Psoas muscle (tissue), 8 donors: ENCODE measurements around the gene KRTAP12-3. TPM values are rescaled to one million over a fixed set of nuclear protein-coding genes. Genes with fewer than 3 reads are reported as not detected.
"Not testable (repeated sequence)": the region's sequence is repeated elsewhere in the genome, so short reads cannot be mapped to it uniquely, and the experiment has no call there.

Source experiments
- ATAC-seq, 4 donors: fragments of 200-7000 bp; cut with Tn5 transposase; one replicate each; pipeline ENCODE4 v1.9.1; 2020; ENCODE audit warnings: moderate library complexity in 3 of 4, mild to moderate bottlenecking in 2 of 4
- DNase-seq, 2 donors: peaks; one replicate each; pipeline ENCODE4 v3.0.0-alpha.2; 2020
- H3K27ac ChIP-seq: fragments of 200-600 bp; one replicate; pipeline ENCODE4 v1.8.0; 2022
- H3K27me3 ChIP-seq, 3 donors: fragments of 200-600 bp in 1 of 3; one replicate each; pipeline versions ENCODE4 v1.6.1 to v1.8.0; 2013 to 2022; ENCODE audit warnings: low read length in 2 of 3, mild to moderate bottlenecking in 2 of 3, moderate library complexity in 1 of 3; ENCODE audit not compliant: insufficient read depth in 3 of 3
- H3K36me3 ChIP-seq, 2 donors: fragments of 200-600 bp in 1 of 2; one replicate each; pipeline versions ENCODE4 v1.6.1 to v1.8.0; 2013 to 2022; ENCODE audit warnings: low read depth in 1 of 2, mild to moderate bottlenecking in 1 of 2, moderate library complexity in 1 of 2; ENCODE audit not compliant: insufficient read depth in 1 of 2
- H3K4me1 ChIP-seq: fragments of 200-600 bp; one replicate; pipeline ENCODE4 v1.8.0; 2022
- H3K4me3 ChIP-seq: fragments of 200-600 bp; one replicate; pipeline ENCODE4 v1.8.0; 2022; ENCODE audit warnings: mild to moderate bottlenecking
- H3K9me3 ChIP-seq: fragments of 200-600 bp; one replicate; pipeline ENCODE4 v1.8.0; 2022
- CTCF ChIP-seq: fragments of 200-600 bp; IDR thresholded peaks from one replicate; pipeline ENCODE4 v1.8.0; 2022; ENCODE audit warnings: antibody characterized with exemption
- WGBS, 3 donors: extraction: QIAGEN DNeasy Blood & Tissue Kit; methylation state at CpG; one replicate each; pipeline versions ENCODE4 v1.1.6 to v1.1.7; 2013; 5-methylcytosine and 5-hydroxymethylcytosine counted together
- intact Hi-C, 2 donors: fragments of 100-400 bp; cut with DNase I; formaldehyde crosslinking; loops; one replicate each; pipeline versions ENCODE4 v1.11.0 to v1.14.2; 2022
- long read RNA-seq, 2 donors: library from polyadenylated mRNA; unstranded; transcript quantifications; one replicate each; pipeline ENCODE4 v2.0.0, GENCODE V29; 2021
- polyA plus RNA-seq, 3 donors: library from polyadenylated mRNA; stranded (reverse); fragments of 200-250 nt; gene quantifications; one replicate each; pipeline ENCODE4 v1.2.3, GENCODE V29; 2013
- total RNA-seq, 4 donors: library from RNA; stranded (reverse); fragmentation: NEBNext Ultra II Directional in 2 of 4; extraction: Animal tissue kit (Norgen Biotek cat#: 25700) in 2 of 4; gene quantifications; one replicate each; pipeline versions ENCODE4 v1.2.1 to v1.2.4, GENCODE V29; 2021 to 2023
- donor health status: healthy with polysubstance abuse.
- donor health status: DM: no; HTN: no; CAD: no; lungs with moderate emphysema.
- donor health status: Bipolar disorder and iron deficiency.
- donor health status: healthy.
- donor health status: DM: yes; HTN: yes; CAD: no.
- donor health status: DM: no; HTN: no; CAD: no.
- donor health status: DM: no; HTN: no; CAD: no.
- donor health status: DM: yes; HTN: yes; CAD: no.

KRTAP12-3 gene
- total RNA-seq (not detected), polyA plus RNA-seq (not detected)
- long read RNA-seq, donor 1, result 0 reads
- long read RNA-seq, donor 2, result 0 reads

- ATAC-seq (no peak), DNase-seq (no peak)
- Histone ChIP-seq H3K27ac (no peak within 1 kb of the TSS), H3K4me3 (no peak within 1 kb of the TSS), H3K4me1 (no peaks in the 10 kb centered on the region), H3K9me3 (no peaks in the 10 kb centered on the region), H3K27me3 (peaks cover 2 to 44% (median 5%) of the 10 kb centered on the region in 3 donors), H3K36me3 (no peaks in the 10 kb centered on the region)
- intact Hi-C loops, result no loop called here
- 68 to 74% (median 70%) methylated on average over 26 of the region's 26 CpGs for WGBS, 3 donors
- TF ChIP-seq CTCF, result no peak
These were observed at the start of gene KRTAP12-3 for GRCh38 chr21:44657635-44658540. KRTAP12-3 (plus strand) TSS chr21:44657932; CDS start chr21:44657980, 48 bp downstream.

- Histone ChIP-seq H3K4me1 (no peaks in the 10 kb centered on the region), H3K9me3 (peaks cover 6% of the 10 kb centered on the region), H3K36me3 (no peaks in the 10 kb centered on the region), H3K27me3 (peaks cover 0 to 22% (median 12%) of the 10 kb centered on the region in 3 donors), H3K27ac (no peak overlapping the region), H3K4me3 (no peak overlapping the region)
- ATAC-seq, result no peak
- no peak for DNase-seq
- intact Hi-C loops, result no loop called here
- no peak for TF ChIP-seq CTCF
These were observed 48.5 kb upstream of the KRTAP12-3 start for GRCh38 chr21:44609193-44609592.

- ATAC-seq, result not testable (repeated sequence)
These were observed 47.4 kb upstream of the KRTAP12-3 start for GRCh38 chr21:44610157-44610843.

GRCh38 chr21:44611551-44611950 is 46.2 kb upstream of the KRTAP12-3 start:
- TF ChIP-seq CTCF, result no peak
- no peak for DNase-seq
- H3K27ac ChIP-seq, result no peak overlapping the region
- H3K36me3 ChIP-seq, result no peaks in the 10 kb centered on the region
- no peak overlapping the region for H3K4me3 ChIP-seq
- H3K4me1 ChIP-seq, result no peaks in the 10 kb centered on the region
- H3K9me3 ChIP-seq, result peaks cover 6% of the 10 kb centered on the region
- H3K27me3 ChIP-seq, result peaks cover 0 to 37% (median 13%) of the 10 kb centered on the region in 3 donors
- intact Hi-C loops, result no loop called here
- WGBS, 3 donors, result 78 to 84% (median 80%) methylated on average over 4 of the region's 4 CpGs
- no peak for ATAC-seq

More at GRCh38 chr21:44610157-44610843, 47.4 kb upstream of the KRTAP12-3 start:
- H3K27ac ChIP-seq, intact Hi-C loops, H3K36me3 ChIP-seq, H3K9me3 ChIP-seq, H3K4me1 ChIP-seq, H3K4me3 ChIP-seq, DNase-seq: not testable (repeated sequence)
- H3K27me3 ChIP-seq, result peaks cover 0 to 25% (median 13%) of the 10 kb centered on the region in 3 donors
- WGBS, 3 donors, result 94 to 96% (median 95%) methylated on average over 7 of the region's 7 CpGs

GRCh38 chr21:44612029-44612486 is 45.7 kb upstream of the KRTAP12-3 start, which contains the start of gene KRTAP10-8:
KRTAP10-8 (plus strand) TSS chr21:44612079; CDS start chr21:44612101, 22 bp downstream.
- no peaks in the 10 kb centered on the region for H3K4me1 ChIP-seq

More at GRCh38 chr21:44612029-44612486, 45.7 kb upstream of the KRTAP12-3 start, which contains the start of gene KRTAP10-8:
- ATAC-seq, result no peak
- no peak for TF ChIP-seq CTCF
- intact Hi-C loops, result no loop called here
- H3K36me3 ChIP-seq, result no peaks in the 10 kb centered on the region
- peaks cover 0 to 39% (median 13%) of the 10 kb centered on the region in 3 donors for H3K27me3 ChIP-seq
- no peak within 1 kb of the TSS for H3K4me3 ChIP-seq
- DNase-seq, result peak in 1 of 2 donors; percentile 38
- peaks cover 6% of the 10 kb centered on the region for H3K9me3 ChIP-seq
- WGBS, 3 donors, result 62 to 64% (median 64%) methylated on average over 8 of the region's 8 CpGs
- H3K27ac ChIP-seq, result no peak within 1 kb of the TSS
